ENCODE measurements around the gene PDGFRB.

- no peak for TF ChIP-seq CTCF (conservative IDR thresholded peaks at IDR 0.05; ENCODE audit: low read depth, low read length)
- TF ChIP-seq EZH2 (IDR thresholded peaks at IDR 0.05; ENCODE audit: low read length, unreplicated experiment), result no peak
Observed at GRCh38 chr5:150177721-150178120, 22.1 kb upstream of the PDGFRB start.
